GM19351 (cell line): ENCODE data around the gene RHBDD1.

Experiments used
- ATAC-seq: cut with Tn5 transposase; IDR thresholded peaks from one replicate; pipeline ENCODE4 v1.9.1; 2021; ENCODE audit warnings: mild to moderate bottlenecking, moderate library complexity; ENCODE audit not compliant: unreplicated experiment

Gene RHBDD1

DNA sequence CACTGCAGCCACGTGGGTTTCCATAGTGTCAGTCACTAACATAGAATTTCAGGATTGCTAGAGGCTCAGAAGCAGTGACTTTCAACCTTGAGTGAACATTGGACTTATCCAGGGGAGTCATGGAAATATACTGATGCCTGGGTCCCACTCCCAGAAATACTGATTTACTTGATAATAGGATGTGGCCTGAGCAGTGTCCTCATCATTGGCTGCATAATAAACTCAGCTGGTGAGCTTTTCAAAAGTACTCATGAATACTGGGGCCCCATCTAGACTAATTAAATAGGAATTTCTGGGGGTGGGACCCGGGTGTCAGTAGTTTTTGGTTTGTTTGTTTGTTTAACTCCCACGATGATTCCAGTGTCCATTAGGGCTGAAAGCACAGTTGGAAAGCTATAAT lies 186.8 kb downstream of the RHBDD1 start:
- ATAC-seq = no peak

DNA sequence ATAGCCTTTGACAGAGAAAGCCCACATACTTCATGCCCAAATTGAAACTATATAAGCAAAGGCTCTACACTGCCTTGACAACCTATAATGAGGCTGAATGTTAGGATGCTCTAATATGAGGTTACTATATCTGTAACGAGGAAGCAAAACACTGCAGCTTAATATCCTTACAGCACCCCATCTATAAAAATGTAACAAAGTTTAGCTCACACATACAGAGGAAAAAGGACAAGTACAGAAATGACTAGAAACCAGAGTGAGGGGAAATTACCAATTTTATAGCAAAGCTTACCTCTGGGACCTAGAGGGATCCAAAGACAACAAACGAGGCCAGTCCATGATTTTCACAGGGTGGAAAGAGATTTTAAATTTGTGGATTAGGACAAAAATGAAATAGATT lies 189.7 kb downstream of the RHBDD1 start:
- ATAC-seq = peak; percentile 85

DNA sequence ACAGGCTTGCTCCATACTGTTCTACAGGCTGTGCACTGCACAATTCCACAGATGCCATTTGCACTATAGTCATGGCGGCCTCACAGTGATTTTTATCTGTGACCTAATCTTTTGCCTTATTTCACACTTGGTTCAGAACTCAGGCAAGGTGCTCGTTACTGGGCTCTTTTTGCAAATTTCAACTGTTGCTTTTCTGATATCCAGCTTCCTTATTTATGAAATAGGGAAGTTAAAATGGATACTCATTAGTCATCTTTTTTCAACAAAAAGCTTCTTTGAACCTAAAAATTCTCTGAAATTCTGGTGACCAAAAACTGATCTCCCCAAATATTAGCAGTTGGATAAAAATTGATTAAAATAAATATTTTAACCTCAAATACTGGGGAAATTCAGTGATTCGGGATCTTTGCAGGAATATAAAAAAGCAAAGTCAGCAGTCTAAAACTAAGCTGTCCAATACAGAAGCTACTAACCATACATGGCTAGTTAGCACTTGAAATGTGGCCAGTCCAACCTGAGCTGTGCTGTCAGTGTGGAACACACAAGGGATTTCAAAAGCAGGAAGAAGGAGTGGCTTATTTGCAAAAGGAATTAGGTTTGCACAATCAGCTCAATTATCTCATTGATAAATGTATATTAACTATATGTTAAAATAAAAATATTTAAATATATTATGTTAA lies 193.7 kb downstream of the RHBDD1 start:
- no peak for ATAC-seq

DNA sequence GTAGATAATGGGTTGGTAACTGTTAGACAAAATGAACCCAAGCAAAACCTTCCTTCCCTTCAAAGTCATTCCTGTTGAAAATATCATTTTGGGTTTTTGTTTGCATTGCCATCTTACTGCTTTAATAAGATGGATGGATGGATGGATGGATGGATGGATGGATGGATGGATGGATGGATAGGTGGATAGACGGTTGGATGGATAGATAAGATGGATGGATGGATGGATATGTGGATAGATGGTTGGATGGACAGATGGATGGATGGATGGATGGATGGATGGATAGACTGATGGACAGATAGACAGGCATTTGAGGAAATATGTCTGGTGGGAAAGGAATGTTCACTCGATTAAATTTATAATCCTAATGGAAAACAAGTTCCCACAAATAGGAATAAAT lies 194.9 kb downstream of the RHBDD1 start:
- no peak for ATAC-seq

DNA sequence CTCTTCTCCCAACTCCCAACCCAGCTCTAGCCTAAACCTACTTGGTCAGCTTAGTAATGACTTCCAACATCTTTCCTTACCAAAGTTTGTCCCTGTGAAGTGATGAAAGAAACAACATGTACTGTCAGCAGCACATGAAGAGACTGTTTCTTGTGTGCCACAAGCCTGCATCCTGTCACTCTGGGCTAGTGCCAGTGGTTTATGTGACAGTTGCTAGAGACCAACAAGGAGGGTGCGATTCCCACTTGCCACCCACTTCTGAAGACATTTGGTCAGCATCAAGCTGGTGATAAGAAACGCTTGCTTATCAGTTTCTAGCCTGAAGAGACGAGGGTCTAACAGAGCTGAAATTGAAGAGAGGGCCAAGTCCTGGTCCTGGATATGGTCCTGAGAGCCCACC lies 195.5 kb downstream of the RHBDD1 start:
- ATAC-seq = no peak

DNA sequence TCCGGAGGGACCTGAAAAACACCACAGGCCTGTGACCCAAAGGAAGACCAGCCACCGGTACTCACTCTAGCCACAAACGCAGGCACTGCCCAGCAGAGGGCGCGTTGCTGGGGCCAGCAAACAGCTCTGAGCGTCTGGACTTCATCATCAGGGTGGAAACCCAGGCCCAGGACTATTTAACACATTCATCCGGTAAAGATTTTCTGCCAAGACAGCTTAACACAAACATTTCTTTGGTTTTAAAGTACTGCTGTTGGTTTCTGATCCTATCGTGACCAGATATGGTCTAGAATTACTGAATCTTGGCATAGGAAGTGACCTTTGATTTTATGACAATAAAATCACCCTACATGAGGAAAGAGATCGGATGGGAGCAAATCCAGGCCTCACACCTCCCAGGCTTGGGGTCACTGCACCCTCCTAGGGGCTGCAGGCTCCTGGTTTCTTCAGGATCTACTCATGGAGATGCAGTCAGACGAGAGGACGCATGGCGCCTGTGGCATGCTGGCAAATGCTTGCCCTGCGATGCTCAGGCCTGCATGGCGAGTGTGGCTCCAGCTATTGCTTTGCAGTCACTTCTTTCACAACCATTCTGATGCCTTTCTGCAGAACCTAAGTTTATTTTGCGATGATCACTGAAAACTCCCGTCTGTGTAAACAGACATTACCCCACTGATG lies 197.8 kb downstream of the RHBDD1 start:
- ATAC-seq = peak; percentile 98

DNA sequence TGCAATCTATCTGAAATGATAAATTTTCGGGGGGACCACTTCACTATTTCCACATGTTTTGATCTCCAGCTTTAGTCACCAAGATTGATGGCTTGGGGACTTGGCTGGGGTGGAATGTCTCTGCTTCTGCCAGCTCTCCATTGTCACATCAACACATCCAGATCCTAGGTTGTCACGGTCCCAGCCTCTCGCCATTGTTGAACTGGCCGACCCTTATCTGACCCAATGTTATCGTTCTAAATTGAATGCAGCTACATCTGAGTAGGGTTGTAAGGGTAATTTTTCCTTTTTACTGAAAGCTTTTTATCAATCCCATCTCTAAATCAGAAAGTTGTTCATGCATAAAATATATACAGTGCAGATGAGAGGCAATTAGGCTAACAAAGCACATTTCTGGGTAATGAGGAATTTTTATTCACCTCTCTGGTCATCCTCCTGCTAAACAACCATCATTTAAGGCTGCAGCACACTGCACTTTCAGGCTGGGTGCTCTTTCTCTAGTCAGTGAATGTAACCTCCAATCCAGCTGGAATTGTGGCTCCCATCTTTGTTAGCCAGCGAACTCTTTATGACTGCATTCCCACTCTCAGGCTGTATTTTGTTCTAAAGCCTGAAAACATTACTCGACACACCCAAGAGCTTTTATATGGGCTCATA lies 200.0 kb downstream of the RHBDD1 start:
- no peak for ATAC-seq

DNA sequence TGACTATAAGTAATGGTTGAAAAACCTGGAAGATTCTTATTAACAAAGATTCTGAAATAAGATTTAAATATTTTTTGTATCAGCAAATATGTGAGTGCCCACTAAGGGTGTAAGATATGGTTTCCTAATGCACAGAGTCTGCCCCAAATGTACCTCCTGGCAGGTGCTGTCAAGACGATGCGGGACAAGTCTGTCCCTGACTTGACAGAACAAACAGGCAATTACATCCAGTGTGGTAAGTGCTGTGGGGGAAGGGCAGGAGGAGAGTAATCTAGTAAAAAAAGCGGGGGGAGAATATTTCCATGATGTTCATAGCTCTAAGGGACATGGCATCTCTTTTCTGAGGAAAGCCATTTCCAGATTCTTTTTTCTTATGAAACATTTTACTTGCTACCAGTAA lies 200.7 kb downstream of the RHBDD1 start:
- ATAC-seq = no peak

DNA sequence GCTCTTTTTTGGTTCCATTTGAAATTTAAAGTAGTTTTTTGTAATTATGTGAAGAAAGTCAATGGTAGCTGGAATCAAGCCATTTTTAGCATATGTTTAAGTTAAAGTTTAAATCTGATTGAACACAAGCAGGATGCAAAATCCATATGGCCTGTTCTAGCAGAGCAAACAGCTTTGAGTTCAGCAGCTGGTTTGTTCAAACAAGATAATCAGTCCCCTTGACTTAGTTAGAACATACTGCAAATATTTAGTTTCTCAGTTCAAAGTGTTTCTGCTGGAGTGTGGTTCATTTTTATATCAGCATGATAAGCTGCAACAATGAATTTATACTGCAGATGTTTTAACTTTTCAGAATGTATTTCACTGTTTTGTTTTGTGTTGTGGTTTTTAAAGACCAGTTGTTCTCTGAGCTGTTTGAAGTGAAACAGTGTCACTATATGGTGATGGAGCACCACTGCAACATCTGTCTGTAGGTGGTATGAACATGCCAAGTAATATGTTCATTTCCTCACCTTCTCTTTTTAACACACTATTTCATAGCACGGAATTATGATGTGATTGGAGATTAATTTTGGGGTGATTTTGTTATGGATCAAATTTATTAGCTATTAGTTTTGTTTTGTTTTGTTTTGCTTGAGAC lies 202.8 kb downstream of the RHBDD1 start:
- ATAC-seq = no peak

DNA sequence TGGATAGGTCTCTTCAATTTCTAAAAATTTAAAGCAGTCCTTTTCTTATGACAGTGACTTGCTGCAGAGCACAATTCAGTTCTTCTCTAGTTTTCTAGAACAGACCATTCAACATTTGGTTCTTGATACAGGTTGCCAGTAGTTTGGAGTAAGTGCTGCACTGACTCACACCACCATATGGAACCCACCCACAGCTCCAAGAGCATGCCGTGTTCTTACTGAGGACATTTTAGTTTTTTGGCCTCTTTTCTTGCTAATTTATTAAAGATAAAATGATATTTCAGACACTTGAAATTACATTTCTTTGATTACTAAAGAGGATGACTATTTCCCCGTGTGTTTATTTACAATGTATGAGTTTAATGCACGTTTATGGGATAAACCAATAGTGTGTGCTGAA lies 208.1 kb downstream of the RHBDD1 start:
- ATAC-seq = no peak
